Uterus (tissue), 4 donors: ENCODE results near the gene CAMTA1. TPM values are rescaled to one million over a fixed set of nuclear protein-coding genes. Genes with fewer than 3 reads are reported as not detected.

Source experiments
- DNase-seq, 2 donors: peaks; one replicate each; pipeline ENCODE4 v3.0.0-alpha.2; 2019 to 2020
- H3K27ac ChIP-seq, 2 donors: fragments of 200-600 bp; sonication (generic); 1 replicate in 1 of 2; 2 replicates in 1 of 2; pipeline ENCODE4 v1.5.1; 2016 to 2018
- H3K27me3 ChIP-seq, 2 donors: fragments of 200-600 bp; sonication (generic); one replicate each; pipeline ENCODE4 v1.5.1; 2018 to 2019; ENCODE audit warnings: control low read depth in 1 of 2
- H3K36me3 ChIP-seq, 2 donors: fragments of 200-600 bp; sonication (generic); one replicate each; pipeline ENCODE4 v1.5.1; 2019; ENCODE audit warnings: control low read depth in 1 of 2
- H3K4me1 ChIP-seq, 2 donors: fragments of 200-600 bp; sonication (generic); one replicate each; pipeline ENCODE4 v1.5.1; 2018 to 2019; ENCODE audit warnings: control low read depth in 1 of 2
- H3K4me3 ChIP-seq, 2 donors: fragments of 200-600 bp; sonication (generic); 1 replicate in 1 of 2; 2 replicates in 1 of 2; pipeline ENCODE4 v1.5.1; 2018 to 2019; ENCODE audit warnings: mild to moderate bottlenecking in 1 of 2
- H3K9me3 ChIP-seq, 2 donors: fragments of 200-600 bp; sonication (generic); one replicate each; pipeline ENCODE4 v1.5.1; 2019; ENCODE audit warnings: control low read depth in 1 of 2
- POLR2A ChIP-seq, 2 donors: fragments of 450-650 bp; IDR thresholded peaks; one replicate each; pipeline ENCODE4 v1.6.1; 2016; ENCODE audit warnings: antibody characterized with exemption in 2 of 2, mild to moderate bottlenecking in 1 of 2, moderate library complexity in 1 of 2
- intact Hi-C: fragments of 100-400 bp; cut with DNase I; formaldehyde crosslinking; loops from one replicate; pipeline ENCODE4 v1.15.1; 2023; ENCODE audit warnings: low total_unique reads
- total RNA-seq, 4 donors: library from RNA; depleted of rRNA in 3 of 4; stranded (reverse); fragments of >200 nt in 3 of 4; gene quantifications; one replicate each; pipeline versions ENCODE4 v1.1.0 to v1.2.4, GENCODE V29; 2014 to 2023
- TF ChIP-seq, protein P1 (sequence below), 4 experiments: fragments of 200-600 bp in 2 of 4; fragments of 450-650 bp in 2 of 4; sonication (generic) in 2 of 4; IDR thresholded peaks; one replicate each; pipeline ENCODE4 v1.5.1; 2016 to 2019; ENCODE audit warnings: antibody characterized with exemption in 4 of 4, mild to moderate bottlenecking in 2 of 4, moderate library complexity in 1 of 4
- donor health status: DM: yes; HTN: yes; CAD: no.

Gene CAMTA1
- total RNA-seq, 4 donors from 2014 or later, result 29.7 to 427 (median 64.8) TPM

DNA sequence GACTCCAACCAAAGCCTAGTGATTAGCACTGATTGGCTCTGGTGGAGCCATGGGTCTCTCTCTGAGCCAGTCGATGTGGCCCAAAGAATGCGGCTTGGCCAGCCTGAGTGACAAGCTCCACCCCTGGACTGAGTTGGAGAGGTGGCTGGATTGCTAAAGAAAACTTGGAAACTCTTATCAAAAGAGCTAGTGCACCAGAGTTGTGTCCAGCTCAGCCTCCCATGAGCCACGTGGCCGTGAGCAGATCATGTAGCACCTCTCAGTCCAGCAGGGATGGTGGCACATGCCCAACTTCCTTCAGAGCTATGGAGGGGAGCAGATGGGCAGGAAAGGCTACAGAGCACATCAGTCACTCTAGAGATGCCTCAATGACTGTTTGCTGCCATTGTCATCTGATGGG lies 843.0 kb downstream of the CAMTA1 start:
- no peak for DNase-seq
- TF ChIP-seq POLR2A (IDR thresholded peaks at IDR 0.05), result no peak
- TF ChIP-seq, protein P1, sequence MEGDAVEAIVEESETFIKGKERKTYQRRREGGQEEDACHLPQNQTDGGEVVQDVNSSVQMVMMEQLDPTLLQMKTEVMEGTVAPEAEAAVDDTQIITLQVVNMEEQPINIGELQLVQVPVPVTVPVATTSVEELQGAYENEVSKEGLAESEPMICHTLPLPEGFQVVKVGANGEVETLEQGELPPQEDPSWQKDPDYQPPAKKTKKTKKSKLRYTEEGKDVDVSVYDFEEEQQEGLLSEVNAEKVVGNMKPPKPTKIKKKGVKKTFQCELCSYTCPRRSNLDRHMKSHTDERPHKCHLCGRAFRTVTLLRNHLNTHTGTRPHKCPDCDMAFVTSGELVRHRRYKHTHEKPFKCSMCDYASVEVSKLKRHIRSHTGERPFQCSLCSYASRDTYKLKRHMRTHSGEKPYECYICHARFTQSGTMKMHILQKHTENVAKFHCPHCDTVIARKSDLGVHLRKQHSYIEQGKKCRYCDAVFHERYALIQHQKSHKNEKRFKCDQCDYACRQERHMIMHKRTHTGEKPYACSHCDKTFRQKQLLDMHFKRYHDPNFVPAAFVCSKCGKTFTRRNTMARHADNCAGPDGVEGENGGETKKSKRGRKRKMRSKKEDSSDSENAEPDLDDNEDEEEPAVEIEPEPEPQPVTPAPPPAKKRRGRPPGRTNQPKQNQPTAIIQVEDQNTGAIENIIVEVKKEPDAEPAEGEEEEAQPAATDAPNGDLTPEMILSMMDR (IDR thresholded peaks at IDR 0.05), result no peak
- Histone ChIP-seq H3K4me1 (no peaks in the 10 kb centered on the region), H3K27me3 (no peaks in the 10 kb centered on the region), H3K36me3 (no peaks in the 10 kb centered on the region), H3K4me3 (no peak overlapping the region), H3K27ac (no peak overlapping the region), H3K9me3 (no peaks in the 10 kb centered on the region)
- intact Hi-C loops, result no loop called here

DNA sequence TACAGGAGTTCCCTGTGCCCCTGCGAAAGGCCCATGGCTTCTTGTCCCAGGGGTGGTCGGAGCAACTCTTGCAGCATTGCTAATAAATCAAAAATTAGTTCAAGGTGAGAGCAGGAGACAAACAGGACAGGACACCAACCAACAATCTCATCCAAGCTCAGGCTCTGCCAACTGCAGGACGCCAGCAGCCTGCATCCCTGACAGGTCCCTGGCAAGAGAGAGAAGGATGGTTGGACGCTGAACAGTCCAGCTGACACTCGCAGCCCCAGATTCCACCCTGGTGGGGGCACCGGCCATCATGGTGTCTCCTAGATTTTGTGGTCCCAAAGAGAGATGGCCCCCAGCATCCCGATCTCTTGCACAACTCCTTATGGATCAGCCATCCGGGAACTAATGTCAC lies 843.8 kb downstream of the CAMTA1 start:
- H3K9me3 ChIP-seq, result no peaks in the 10 kb centered on the region
- no peaks in the 10 kb centered on the region for H3K4me1 ChIP-seq
- DNase-seq, result no peak
- no peak overlapping the region for H3K27ac ChIP-seq
- no peak overlapping the region for H3K4me3 ChIP-seq
- H3K27me3 ChIP-seq, result no peaks in the 10 kb centered on the region
- no peaks in the 10 kb centered on the region for H3K36me3 ChIP-seq
- intact Hi-C loops, result no loop called here
- TF ChIP-seq, protein P1 (IDR thresholded peaks at IDR 0.05), result no peak
- no peak for TF ChIP-seq POLR2A (IDR thresholded peaks at IDR 0.05)

DNA sequence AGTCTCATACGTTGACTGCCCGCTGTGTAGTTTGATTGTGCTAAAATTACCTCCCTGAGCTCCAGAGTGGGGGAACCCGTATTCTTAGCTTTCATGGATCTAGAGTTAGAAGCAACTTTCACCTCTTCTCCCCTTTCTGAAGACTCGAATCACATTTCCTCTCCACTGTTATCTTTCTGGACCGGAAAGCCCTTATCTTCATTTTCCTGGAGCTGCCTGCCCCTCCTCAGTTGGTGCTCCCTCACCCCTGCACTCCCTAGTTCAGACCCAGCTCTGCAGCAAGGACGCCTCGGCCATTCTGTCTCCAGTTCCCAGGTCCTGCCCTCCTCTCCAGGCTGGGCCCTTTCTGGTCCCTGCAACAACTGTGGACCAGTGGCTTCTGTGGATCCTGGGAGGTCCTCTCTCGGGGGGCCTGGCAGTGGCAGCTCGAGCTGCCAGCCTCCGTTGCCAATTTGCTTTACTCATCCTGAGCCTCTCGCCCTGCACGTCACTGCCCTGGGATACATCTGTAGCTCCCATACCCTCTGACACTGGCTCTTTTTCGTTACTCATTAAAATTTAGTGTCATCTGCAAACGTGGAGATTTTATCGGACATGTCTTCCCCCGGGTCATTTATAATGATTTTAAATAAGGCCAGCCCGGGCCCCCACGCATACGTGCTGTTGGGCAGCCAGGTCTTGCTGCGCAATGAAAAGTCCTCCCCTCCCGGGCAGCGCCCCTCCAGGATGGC lies 844.4 kb downstream of the CAMTA1 start:
- no peaks in the 10 kb centered on the region for H3K9me3 ChIP-seq
- H3K27me3 ChIP-seq, result no peaks in the 10 kb centered on the region
- no peaks in the 10 kb centered on the region for H3K36me3 ChIP-seq
- H3K4me1 ChIP-seq, result no peaks in the 10 kb centered on the region
- intact Hi-C loops, result no loop called here
- DNase-seq, result no peak
- no peak overlapping the region for H3K4me3 ChIP-seq
- H3K27ac ChIP-seq, result no peak overlapping the region
- TF ChIP-seq POLR2A (IDR thresholded peaks at IDR 0.05), result no peak
- TF ChIP-seq, protein P1 (IDR thresholded peaks at IDR 0.05), result no peak

DNA sequence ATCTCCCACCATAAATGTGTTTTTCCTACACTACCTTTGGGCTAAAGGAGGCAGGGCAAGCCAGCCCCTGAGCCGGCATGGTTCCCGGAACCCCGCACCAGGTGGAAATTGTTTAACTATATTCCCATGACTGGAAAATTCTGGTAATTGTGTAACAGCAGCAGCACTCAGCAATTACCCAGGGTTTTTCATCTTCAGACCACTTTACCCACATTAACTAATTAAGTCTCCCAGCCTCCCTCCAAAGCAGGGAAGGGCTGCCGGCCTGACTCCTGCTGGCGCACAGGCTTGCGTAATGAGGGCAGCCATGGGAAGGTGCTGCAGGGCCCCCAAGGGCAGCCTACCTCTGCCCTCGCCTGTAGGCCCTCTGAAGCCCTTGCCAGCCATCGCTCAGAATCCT lies 845.1 kb downstream of the CAMTA1 start:
- TF ChIP-seq, protein P1 (IDR thresholded peaks at IDR 0.05), result no peak
- TF ChIP-seq POLR2A (IDR thresholded peaks at IDR 0.05), result no peak
- intact Hi-C loops, result no loop called here

DNA sequence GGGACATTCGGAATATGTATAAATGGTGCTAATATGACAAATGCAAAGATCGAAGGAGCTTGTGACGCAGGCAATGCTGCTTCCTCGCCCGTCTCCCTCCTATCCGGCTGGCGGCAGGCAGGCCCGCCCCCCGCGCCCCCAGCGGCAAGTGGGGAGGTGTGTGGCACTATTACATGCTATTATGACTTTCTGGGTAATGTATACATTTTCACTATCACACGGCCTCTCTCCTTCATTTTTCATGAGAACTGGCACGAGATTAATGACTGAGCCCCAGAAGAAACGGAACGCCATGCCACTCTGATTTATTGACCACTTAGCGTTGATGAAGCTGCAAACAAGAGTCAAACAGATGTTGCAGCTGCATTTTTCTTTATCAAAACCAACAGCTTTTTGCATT lies 846.9 kb downstream of the CAMTA1 start:
- Histone ChIP-seq H3K27ac (no peak overlapping the region), H3K36me3 (no peaks in the 10 kb centered on the region), H3K4me3 (no peak overlapping the region), H3K4me1 (no peaks in the 10 kb centered on the region), H3K27me3 (no peaks in the 10 kb centered on the region), H3K9me3 (no peaks in the 10 kb centered on the region)
- TF ChIP-seq, protein P1 (IDR thresholded peaks at IDR 0.05), result no peak
- no peak for TF ChIP-seq POLR2A (IDR thresholded peaks at IDR 0.05)
- DNase-seq, result no peak
- intact Hi-C loops, result no loop called here

More for the DNA sequence above, 845.1 kb downstream of the CAMTA1 start:
- H3K36me3 ChIP-seq, result no peaks in the 10 kb centered on the region
- DNase-seq, result no peak
- H3K4me3 ChIP-seq, result no peak overlapping the region
- H3K9me3 ChIP-seq, result no peaks in the 10 kb centered on the region
- no peak overlapping the region for H3K27ac ChIP-seq
- H3K27me3 ChIP-seq, result no peaks in the 10 kb centered on the region
- H3K4me1 ChIP-seq, result no peaks in the 10 kb centered on the region
